Measurements from ENCODE around the gene HBG1. TPM values are rescaled to one million over a fixed set of nuclear protein-coding genes. Genes with fewer than 3 reads are reported as not detected.
"Not testable (repeated sequence)": the region's sequence is repeated elsewhere in the genome, so short reads cannot be mapped to it uniquely, and the experiment has no call there.

Gene HBG1
- polyA plus RNA-seq (2013, experiment 1 of 2), result not detected
- not detected for polyA plus RNA-seq (2013, experiment 2 of 2)

- H3K14ac ChIP-seq (ENCODE audit: low read length in 2 of 2); H2AFZ ChIP-seq (ENCODE audit: low read depth, low read length); H3K27ac ChIP-seq (ENCODE audit: low read length, poor library complexity, severe bottlenecking); H3K9ac ChIP-seq (ENCODE audit: low read length); H3K79me1 ChIP-seq (replicated peaks; ENCODE audit: low read length, poor library complexity, severe bottlenecking); H4K8ac ChIP-seq (ENCODE audit: low read length); H2BK12ac ChIP-seq (ENCODE audit: low read length in 2 of 2); H3K4me3 ChIP-seq (ENCODE audit: insufficient read depth in 1 of 2, low read depth in 1 of 2, low read length in 2 of 2); H3K4me1 ChIP-seq (ENCODE audit: control insufficient read depth, insufficient read depth, low read depth, low read length); H3K27me3 ChIP-seq (ENCODE audit: control insufficient read depth in 1 of 2, insufficient read depth in 1 of 2, low read length in 2 of 2); H2BK120ac ChIP-seq (ENCODE audit: low read depth, low read length); H2AK5ac ChIP-seq (ENCODE audit: low read length, severe bottlenecking); H3K4ac ChIP-seq (ENCODE audit: low read depth in 1 of 2, low read length in 2 of 2); H4K91ac ChIP-seq (ENCODE audit: low read length); H3K23ac ChIP-seq (ENCODE audit: low read length in 2 of 2); H2BK5ac ChIP-seq (ENCODE audit: low read depth, low read length, poor library complexity, severe bottlenecking); DNase-seq; H2BK15ac ChIP-seq (ENCODE audit: low read depth, poor library complexity, severe bottlenecking); H3K9me3 ChIP-seq (ENCODE audit: control insufficient read depth, low read length); H3K18ac ChIP-seq (ENCODE audit: low read depth in 1 of 2, low read length in 2 of 2); H3K36me3 ChIP-seq (ENCODE audit: control insufficient read depth in 1 of 2, insufficient read depth in 2 of 2, low read depth in 1 of 2, low read length in 2 of 2); H3K4me2 ChIP-seq (ENCODE audit: low read length, poor library complexity, severe bottlenecking): not testable (repeated sequence)
- 92% methylated on average over 2 of the region's 9 CpGs for WGBS
These were observed at the start of gene HBG1 for GRCh38 chr11:5249807-5250396. TSS of gene HBG1 (minus strand) at chr11:5249857. CDS start at chr11:5249804, 53 bp downstream.

GRCh38 chr11:5298451-5298850 lies 48.8 kb upstream of the HBG1 start:
- Histone ChIP-seq H3K4me2 (ENCODE audit: low read length, poor library complexity, severe bottlenecking) (no peak overlapping the region), H3K4me1 (ENCODE audit: control insufficient read depth, insufficient read depth, low read depth, low read length) (no peaks in the 10 kb centered on the region), H3K23ac (ENCODE audit: low read length in 2 of 2) (no peak overlapping the region), H3K79me1 (replicated peaks; ENCODE audit: low read length, poor library complexity, severe bottlenecking) (no peaks in the 10 kb centered on the region), H2BK120ac (ENCODE audit: low read depth, low read length) (no peak overlapping the region), H3K4me3 (ENCODE audit: insufficient read depth in 1 of 2, low read depth in 1 of 2, low read length in 2 of 2) (no peak overlapping the region), H3K9ac (ENCODE audit: low read length) (no peak overlapping the region), H3K9me3 (ENCODE audit: control insufficient read depth, low read length) (no peaks in the 10 kb centered on the region), H2BK5ac (ENCODE audit: low read depth, low read length, poor library complexity, severe bottlenecking) (no peak overlapping the region), H2AK5ac (ENCODE audit: low read length, severe bottlenecking) (no peak overlapping the region), H3K14ac (ENCODE audit: low read length in 2 of 2) (no peak overlapping the region), H4K8ac (ENCODE audit: low read length) (no peak overlapping the region), H3K27ac (ENCODE audit: low read length, poor library complexity, severe bottlenecking) (no peak overlapping the region), H2AFZ (ENCODE audit: low read depth, low read length) (no peak overlapping the region), H3K27me3 (ENCODE audit: control insufficient read depth in 1 of 2, insufficient read depth in 1 of 2, low read length in 2 of 2) (no peaks in the 10 kb centered on the region), H2BK12ac (ENCODE audit: low read length in 2 of 2) (no peak overlapping the region), H4K91ac (ENCODE audit: low read length) (no peak overlapping the region), H2BK15ac (ENCODE audit: low read depth, poor library complexity, severe bottlenecking) (no peak overlapping the region), H3K18ac (ENCODE audit: low read depth in 1 of 2, low read length in 2 of 2) (no peak overlapping the region), H3K36me3 (ENCODE audit: control insufficient read depth in 1 of 2, insufficient read depth in 2 of 2, low read depth in 1 of 2, low read length in 2 of 2) (no peaks in the 10 kb centered on the region), H3K4ac (ENCODE audit: low read depth in 1 of 2, low read length in 2 of 2) (no peak overlapping the region)
- 79% methylated on average over 1 of the region's 1 CpG for WGBS
- DNase-seq, result no peak

- WGBS, result 82% methylated on average over 3 of the region's 4 CpGs
- H3K4me2 ChIP-seq (ENCODE audit: low read length, poor library complexity, severe bottlenecking), result no peak overlapping the region
These were observed 48.2 kb upstream of the HBG1 start for GRCh38 chr11:5297721-5298323.

GRCh38 chr11:5294342-5294995 lies 44.8 kb upstream of the HBG1 start:
- not testable (repeated sequence) for H3K27ac ChIP-seq (ENCODE audit: low read length, poor library complexity, severe bottlenecking); H3K14ac ChIP-seq (ENCODE audit: low read length in 2 of 2); H3K4me2 ChIP-seq (ENCODE audit: low read length, poor library complexity, severe bottlenecking); H3K4me1 ChIP-seq (ENCODE audit: control insufficient read depth, insufficient read depth, low read depth, low read length); H3K4ac ChIP-seq (ENCODE audit: low read depth in 1 of 2, low read length in 2 of 2); H3K36me3 ChIP-seq (ENCODE audit: control insufficient read depth in 1 of 2, insufficient read depth in 2 of 2, low read depth in 1 of 2, low read length in 2 of 2); H3K79me1 ChIP-seq (replicated peaks; ENCODE audit: low read length, poor library complexity, severe bottlenecking); H3K18ac ChIP-seq (ENCODE audit: low read depth in 1 of 2, low read length in 2 of 2); H4K91ac ChIP-seq (ENCODE audit: low read length); DNase-seq; H2AK5ac ChIP-seq (ENCODE audit: low read length, severe bottlenecking); H4K8ac ChIP-seq (ENCODE audit: low read length); H2BK5ac ChIP-seq (ENCODE audit: low read depth, low read length, poor library complexity, severe bottlenecking); H3K4me3 ChIP-seq (ENCODE audit: insufficient read depth in 1 of 2, low read depth in 1 of 2, low read length in 2 of 2); H3K23ac ChIP-seq (ENCODE audit: low read length in 2 of 2); H2AFZ ChIP-seq (ENCODE audit: low read depth, low read length); H2BK15ac ChIP-seq (ENCODE audit: low read depth, poor library complexity, severe bottlenecking); H2BK12ac ChIP-seq (ENCODE audit: low read length in 2 of 2); H3K9ac ChIP-seq (ENCODE audit: low read length); H2BK120ac ChIP-seq (ENCODE audit: low read depth, low read length); H3K27me3 ChIP-seq (ENCODE audit: control insufficient read depth in 1 of 2, insufficient read depth in 1 of 2, low read length in 2 of 2); H3K9me3 ChIP-seq (ENCODE audit: control insufficient read depth, low read length)
- 94% methylated on average over 36 of the region's 41 CpGs for WGBS

More at GRCh38 chr11:5297721-5298323, 48.2 kb upstream of the HBG1 start:
- Histone ChIP-seq H3K79me1 (replicated peaks; ENCODE audit: low read length, poor library complexity, severe bottlenecking) (no peaks in the 10 kb centered on the region), H3K18ac (ENCODE audit: low read depth in 1 of 2, low read length in 2 of 2) (no peak overlapping the region), H4K8ac (ENCODE audit: low read length) (no peak overlapping the region), H2BK120ac (ENCODE audit: low read depth, low read length) (no peak overlapping the region), H2AK5ac (ENCODE audit: low read length, severe bottlenecking) (no peak overlapping the region), H2BK5ac (ENCODE audit: low read depth, low read length, poor library complexity, severe bottlenecking) (no peak overlapping the region), H3K27me3 (ENCODE audit: control insufficient read depth in 1 of 2, insufficient read depth in 1 of 2, low read length in 2 of 2) (no peaks in the 10 kb centered on the region), H3K27ac (ENCODE audit: low read length, poor library complexity, severe bottlenecking) (no peak overlapping the region), H3K36me3 (ENCODE audit: control insufficient read depth in 1 of 2, insufficient read depth in 2 of 2, low read depth in 1 of 2, low read length in 2 of 2) (no peaks in the 10 kb centered on the region), H2AFZ (ENCODE audit: low read depth, low read length) (no peak overlapping the region), H2BK12ac (ENCODE audit: low read length in 2 of 2) (no peak overlapping the region), H3K9me3 (ENCODE audit: control insufficient read depth, low read length) (no peaks in the 10 kb centered on the region), H3K9ac (ENCODE audit: low read length) (no peak overlapping the region), H2BK15ac (ENCODE audit: low read depth, poor library complexity, severe bottlenecking) (no peak overlapping the region), H3K23ac (ENCODE audit: low read length in 2 of 2) (no peak overlapping the region), H4K91ac (ENCODE audit: low read length) (no peak overlapping the region), H3K14ac (ENCODE audit: low read length in 2 of 2) (no peak overlapping the region), H3K4ac (ENCODE audit: low read depth in 1 of 2, low read length in 2 of 2) (no peak overlapping the region), H3K4me3 (ENCODE audit: insufficient read depth in 1 of 2, low read depth in 1 of 2, low read length in 2 of 2) (no peak overlapping the region), H3K4me1 (ENCODE audit: control insufficient read depth, insufficient read depth, low read depth, low read length) (no peaks in the 10 kb centered on the region)
- DNase-seq, result no peak
